CD4-positive, alpha-beta T cell treated with Interferon alpha-2 for 1 hour (primary cell): ENCODE results near the gene KRTAP10-6.
"Not testable (repeated sequence)": the region's sequence is repeated elsewhere in the genome, so short reads cannot be mapped to it uniquely, and the experiment has no call there.

ENCODE experiments used
- DNase-seq, 2 donors: peaks; one replicate each; pipeline ENCODE4 v3.0.0-alpha.2; 2020 to 2022

The KRTAP10-6 gene

DNA sequence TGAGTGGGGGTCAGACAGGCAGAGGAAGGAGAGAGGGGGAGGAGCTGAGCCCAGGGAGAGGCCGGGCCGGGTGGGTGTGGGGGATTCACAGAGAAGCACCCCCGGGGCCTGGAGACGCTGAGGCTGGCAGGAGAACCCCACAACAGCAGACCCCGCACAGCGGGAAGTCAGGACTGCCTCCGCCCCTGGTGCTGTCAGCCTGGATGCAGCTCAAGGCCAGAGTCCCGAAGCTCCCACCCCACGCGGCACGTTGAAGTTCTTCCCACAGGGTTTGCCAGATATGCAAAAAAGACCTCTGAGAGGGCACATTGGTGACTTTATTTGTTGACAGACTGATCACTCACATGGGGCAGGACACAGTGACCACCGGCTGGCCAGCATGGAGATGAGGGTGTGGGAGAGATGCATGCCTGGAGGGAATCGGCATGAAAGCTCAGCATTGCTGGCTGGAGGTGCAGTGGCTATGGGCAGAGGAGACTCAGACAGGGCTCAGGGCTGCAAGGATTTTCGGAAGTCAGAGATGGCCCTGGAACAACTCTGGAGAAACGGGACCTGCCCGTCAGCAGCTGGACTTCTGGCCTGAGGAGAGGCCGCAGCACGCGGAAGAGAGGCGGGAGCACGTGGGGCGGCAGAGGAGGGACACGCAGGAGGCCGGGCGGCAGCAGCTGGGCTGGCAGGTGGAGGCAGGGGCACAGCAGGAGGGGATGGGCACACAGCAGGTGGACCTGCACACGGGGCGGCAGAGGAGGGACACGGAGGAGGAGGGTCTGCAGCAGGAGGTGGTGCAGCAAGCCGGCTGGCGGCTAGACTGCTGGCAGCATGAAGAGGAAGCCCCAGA, 34.6 kb downstream of the KRTAP10-6 start:
- DNase-seq = no peak

DNA sequence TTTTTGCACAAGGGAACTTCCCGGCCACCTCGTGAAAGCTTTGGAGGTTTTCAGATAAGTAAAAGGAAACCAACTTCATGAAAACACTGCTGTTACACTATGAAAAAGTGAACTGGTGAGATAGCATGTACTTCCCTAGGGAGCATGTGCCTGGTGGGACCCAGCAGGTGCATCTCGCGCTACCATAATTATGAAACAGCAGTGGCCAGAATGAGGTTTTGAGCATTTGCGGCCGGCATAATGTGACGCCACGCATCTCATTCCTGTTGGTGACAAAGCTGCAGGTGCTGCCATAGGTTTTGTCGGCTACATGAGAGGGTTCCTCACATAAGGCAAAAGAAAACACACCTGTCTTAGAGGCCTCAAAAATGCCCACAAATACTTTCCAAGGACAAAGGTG, 35.4 kb downstream of the KRTAP10-6 start:
- no peak for DNase-seq

DNA sequence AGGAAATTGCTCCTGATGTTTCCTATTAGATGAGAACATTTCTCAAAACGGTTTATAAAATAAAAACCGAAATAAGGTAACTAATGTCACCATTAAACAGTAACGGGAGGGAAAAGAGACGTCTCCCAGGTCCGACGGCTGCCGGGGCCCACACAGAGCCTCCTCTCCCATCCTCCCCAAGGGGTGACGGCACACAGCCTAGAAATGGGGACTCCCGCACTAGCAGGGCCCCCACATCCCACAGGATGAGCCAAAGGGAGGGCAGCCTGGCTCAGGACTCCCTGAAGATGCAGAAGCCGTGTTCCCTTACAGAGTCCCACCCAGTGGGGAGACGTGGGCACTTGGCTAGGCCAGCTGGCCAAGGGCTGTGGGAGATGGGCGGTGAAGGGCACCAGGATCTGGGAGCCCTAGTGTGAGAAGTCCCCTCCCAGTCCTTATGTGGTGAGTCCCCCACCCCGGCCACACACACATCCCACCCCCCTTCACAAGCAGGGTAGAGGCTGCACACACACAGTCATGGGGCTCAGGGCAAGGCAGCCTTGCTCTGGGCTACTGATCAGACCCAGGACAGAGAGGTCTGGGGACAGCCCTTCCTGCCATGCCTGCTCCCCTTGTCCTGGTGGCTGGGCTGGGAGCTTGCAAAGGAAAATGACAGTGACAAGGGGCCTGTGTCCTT, 37.0 kb downstream of the KRTAP10-6 start:
- DNase-seq = no peak

DNA sequence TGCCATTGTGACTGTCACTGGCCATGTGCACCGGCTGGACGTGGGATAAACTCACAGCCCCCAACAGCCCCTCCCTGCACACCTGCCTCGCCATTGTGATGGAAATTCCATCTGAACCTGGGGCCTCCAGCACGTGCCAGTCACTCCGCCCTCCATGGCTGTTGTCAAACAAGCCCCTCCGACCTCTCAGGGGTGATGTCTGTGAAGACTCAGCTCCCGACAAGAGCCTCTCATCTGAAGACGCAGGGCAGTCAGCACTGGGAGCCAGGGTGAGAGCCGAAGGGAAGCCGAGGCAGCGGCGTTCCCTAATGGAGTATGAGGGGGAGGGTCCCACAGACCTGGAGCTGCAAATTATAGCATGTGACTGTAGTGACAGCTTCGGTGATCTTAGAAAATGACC, 39.6 kb downstream of the KRTAP10-6 start:
- no peak for DNase-seq

DNA sequence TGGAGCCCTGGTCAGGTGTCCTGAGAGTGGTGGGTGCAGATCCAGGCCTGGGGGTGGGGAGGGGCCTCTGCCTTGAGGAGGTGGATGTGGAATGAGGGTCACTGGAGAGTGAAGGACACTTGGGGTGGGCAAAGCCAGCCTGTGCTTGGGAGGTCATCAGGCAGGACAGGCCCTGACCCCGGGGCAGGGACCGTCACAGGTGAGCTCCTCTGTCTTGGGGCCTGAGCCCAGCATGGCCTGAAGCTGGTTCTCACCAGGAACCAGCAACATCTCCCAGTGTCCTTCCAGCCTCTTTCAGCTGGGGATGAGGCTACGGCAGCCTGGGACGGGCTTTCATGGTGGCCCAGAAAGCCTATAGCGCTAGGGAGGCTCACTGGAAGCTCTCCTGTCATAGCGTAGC, 40.2 kb downstream of the KRTAP10-6 start:
- DNase-seq = no peak

DNA sequence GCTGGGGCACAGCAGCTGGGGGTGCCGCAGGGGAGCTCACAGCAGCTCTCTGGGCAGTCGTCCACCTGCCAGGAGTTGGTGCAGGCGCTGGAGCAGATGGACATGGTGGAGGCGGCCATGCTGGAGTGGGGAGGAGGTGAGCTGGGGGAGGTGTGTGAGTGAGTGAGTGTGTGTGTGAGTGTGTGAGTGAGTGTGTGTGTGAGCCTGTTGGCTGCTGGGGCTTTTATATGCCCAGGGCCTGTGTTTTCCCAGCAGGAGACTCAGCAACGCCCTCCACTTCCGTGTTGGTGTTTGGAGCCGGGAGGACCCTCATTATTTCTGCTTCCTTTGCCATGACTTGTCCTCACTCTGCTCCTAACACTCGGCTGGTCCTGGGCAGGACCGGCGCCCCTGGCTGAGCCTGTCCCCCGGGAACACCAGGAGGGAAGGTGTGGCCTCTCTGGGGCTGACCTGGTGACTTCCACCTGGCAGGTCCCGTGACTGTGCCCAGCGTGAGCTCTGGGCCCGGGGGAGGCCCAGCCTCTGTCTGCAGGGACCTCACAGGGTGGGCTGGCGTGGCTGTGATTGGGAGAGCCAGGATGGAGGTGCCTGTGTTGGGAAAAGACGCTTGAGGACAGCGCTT, 40.9 kb downstream of the KRTAP10-6 start, which contains the start of gene KRTAP10-2:
TSS of gene KRTAP10-2 (minus strand) at position 166 of the 622 bp plus-strand sequence. CDS start at position 119, 47 bp downstream.
- DNase-seq = no peak

DNA sequence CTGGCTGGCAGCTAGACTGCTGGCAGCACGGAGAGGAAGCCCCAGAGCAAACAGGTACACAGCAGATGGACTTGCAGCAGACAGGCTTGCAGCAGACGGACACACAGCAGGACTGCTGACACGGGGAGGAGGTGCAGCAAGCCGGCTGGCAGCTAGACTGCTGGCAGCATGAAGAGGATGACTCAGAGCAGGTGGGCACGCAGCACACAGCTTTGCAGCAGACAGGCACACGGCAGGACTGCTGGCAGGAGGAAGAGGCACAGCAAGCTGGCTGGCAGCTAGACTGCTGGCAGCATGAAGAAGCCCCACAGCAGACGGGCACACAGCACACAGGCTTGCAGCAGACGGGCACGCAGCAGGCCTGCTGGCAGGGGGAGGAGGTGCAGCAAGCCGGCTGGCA, 41.5 kb downstream of the KRTAP10-6 start:
- DNase-seq = no peak

DNA sequence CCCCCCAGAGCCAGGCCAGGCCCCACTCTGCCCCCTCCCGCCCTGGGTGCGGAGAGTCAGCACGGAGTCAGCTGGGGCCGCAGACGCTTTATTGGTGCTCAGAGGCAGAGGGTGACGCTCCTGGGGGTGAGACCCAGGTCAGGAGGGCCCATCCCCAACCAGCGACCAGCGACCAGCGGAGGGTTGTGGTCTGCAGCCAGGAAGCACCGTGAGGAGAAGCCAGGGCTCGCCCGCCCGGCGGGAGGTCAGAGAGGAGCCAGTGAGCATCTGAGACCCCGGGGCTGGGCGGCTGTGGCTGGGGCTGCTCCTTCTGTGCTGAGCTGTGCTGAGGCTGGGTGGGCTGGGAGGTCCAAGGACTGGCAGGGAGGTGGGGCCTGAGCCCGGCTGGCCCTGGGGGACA, 42.0 kb downstream of the KRTAP10-6 start:
- DNase-seq = not testable (repeated sequence)

DNA sequence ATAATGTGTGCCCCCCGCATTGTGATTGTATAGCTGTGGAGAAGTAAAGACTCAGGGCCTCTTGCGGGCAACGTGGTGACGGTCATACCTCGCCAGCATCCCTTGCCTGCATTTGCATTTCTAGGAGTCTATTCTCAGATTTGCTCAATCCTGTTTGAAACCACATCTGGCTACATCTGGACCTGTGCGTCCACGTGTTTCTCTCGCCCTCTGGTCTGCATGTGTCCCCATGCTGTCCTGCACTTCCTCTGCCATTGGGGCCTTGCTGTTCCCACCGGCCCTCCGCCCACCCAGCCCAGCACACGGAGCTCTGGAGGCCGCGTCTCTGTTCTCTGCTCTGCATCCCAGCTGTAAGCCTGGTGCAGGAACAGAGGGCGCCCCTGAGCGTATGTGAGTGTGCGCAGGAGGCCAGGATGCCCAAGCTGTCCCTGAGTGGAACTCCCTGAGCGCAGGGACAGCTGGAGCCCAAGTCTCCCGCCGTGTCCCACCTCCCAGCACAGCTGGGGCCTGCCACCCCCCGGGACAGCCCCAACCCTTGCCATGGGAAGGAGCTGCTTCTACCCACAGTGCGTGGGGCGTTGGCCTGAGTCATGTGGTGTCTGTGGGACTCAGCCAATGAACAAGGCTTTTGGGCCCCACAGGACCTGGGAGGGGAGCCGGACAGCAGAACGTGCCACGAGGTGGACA, 42.6 kb downstream of the KRTAP10-6 start:
- no peak for DNase-seq

DNA sequence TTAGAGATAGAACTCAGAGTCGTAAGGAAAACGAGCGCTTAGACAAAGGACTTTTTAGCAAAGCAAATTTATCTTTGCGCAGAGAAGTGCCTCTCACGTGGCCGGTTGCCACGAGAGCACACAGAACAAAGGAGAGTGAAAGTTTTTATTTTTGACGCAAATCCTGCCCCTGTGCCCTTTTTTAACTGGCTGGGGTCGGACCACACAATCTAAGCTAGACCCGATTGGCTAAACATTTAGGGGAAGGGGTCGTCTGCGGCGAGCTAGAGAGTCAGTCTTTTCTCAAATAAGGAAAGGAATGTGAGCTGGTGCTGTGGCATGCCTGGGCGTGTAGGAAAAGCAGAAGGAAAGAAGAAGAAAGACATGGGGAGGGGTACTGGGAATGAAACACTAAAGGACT, 43.4 kb downstream of the KRTAP10-6 start:
- DNase-seq = no peak

DNA sequence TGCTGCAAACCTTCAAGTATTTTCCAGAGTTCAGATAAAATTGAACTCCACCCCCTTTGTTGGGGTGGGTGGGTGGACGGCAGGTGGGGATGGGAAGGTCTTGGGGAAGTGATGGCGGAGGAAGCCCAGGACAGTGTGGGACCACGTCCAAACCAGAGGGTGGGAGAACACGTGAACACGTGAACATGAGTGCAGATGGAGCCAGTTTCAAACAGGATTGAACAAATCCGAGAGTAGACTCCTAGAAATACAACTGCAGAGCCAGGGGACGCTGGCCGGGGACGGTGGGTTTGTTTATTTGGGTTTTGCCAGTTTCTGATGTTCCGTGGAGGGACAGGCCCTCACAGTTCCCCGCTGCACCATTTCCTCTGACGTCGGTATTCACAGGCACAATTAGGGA, 43.9 kb downstream of the KRTAP10-6 start:
- no peak for DNase-seq

DNA sequence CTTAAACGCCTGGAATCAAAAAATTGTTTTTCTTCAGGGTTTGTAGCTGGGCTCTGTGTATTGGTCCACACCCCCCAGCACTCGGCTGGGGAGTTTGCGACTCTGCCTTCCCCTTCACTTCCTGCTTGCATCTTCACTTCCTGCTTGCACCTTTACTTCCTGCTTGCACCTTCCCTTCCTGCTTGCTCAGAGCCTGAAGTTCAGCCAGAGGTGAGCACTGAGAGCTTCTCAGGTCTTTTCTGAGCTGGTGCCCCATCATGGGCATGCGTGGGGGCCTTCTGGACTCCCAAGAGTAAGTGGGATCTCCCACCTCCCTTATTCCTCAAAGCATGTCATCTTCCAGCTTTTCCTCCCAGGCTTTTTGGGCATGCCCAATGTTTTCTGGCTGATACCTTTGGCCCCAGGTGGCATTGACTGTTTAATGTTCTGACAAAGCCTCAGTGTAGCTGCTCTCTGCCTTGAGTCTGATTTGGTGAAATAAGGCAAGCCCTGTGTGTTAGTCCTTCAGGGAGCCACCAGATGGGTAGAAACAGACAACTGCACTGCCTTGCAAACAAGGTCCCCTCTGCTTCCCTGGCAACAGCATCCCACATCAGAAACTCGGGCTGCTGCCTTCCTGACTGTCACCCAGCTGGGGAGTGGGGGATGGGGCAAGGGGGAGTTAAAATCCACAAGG, 44.5 kb downstream of the KRTAP10-6 start:
- peak in 1 of 2 donors; percentile 54 for DNase-seq

DNA sequence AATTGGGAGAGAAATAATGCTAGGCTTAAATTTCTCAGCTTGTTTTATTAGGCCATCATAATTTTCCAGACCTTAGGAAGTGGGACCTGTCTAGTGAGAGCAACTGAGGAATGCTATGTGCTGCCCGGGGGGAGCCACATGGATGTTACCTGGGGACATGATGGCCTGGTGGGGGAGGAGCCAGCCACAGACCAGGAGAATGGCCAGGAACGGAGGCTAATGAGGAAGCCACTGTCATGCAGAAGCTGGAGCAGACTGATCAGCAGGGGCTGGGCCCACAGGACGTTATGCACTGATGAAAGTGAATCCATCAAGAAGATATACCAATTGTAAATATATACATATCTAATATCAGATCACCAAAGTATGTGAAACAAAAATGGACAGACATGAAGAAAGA, 47.7 kb downstream of the KRTAP10-6 start:
- DNase-seq = no peak

DNA sequence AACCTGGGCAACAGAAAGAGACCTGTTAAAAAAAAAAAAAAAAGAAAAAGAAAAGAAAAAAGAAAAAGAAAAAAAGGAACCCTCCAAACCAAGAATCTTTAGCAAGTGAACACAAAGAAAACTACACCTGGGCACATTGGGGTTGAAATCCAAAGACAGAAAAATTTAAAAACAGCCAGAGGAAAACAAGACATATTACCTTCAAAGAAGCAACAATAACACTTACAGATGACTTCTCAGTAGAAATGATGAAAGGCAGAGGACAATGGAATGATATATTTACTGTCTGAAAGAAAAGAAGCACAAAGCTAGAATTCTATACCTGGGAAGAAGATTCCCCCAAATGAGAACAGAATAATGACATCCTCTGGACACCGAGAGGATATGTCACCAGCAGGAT, 49.6 kb downstream of the KRTAP10-6 start:
- DNase-seq = no peak
